HG02981 (cell line): Measurements from ENCODE around the gene DLX1.

Experiments
- ATAC-seq: cut with Tn5 transposase; IDR thresholded peaks from one replicate; pipeline ENCODE4 v1.9.1; 2021; ENCODE audit warnings: mild to moderate bottlenecking, moderate library complexity; ENCODE audit not compliant: unreplicated experiment

The DLX1 gene

GRCh38 chr2:172086241-172087206 is 1.2 kb downstream of the DLX1 start:
- no peak for ATAC-seq

GRCh38 chr2:172087207-172087779 is 2.0 kb downstream of the DLX1 start:
- no peak for ATAC-seq

- ATAC-seq: no peak
Observed at GRCh38 chr2:172087780-172088244, 2.5 kb downstream of the DLX1 start.

- no peak for ATAC-seq
Observed at GRCh38 chr2:172088245-172089004, 3.1 kb downstream of the DLX1 start.

GRCh38 chr2:172089005-172089504 is 3.7 kb downstream of the DLX1 start:
- ATAC-seq: no peak

- ATAC-seq: no peak
Observed at GRCh38 chr2:172089633-172090032, 4.3 kb downstream of the DLX1 start.

GRCh38 chr2:172090044-172090961 is 5.0 kb downstream of the DLX1 start:
- ATAC-seq: no peak

- ATAC-seq: no peak
Observed at GRCh38 chr2:172091000-172091641, 5.8 kb downstream of the DLX1 start.

- no peak for ATAC-seq
Observed at GRCh38 chr2:172091761-172092566, 6.7 kb downstream of the DLX1 start.

- ATAC-seq: no peak
Observed at GRCh38 chr2:172092716-172093415, 7.6 kb downstream of the DLX1 start.

GRCh38 chr2:172093416-172094293 is 8.3 kb downstream of the DLX1 start:
- no peak for ATAC-seq

- no peak for ATAC-seq
Observed at GRCh38 chr2:172094294-172095145, 9.2 kb downstream of the DLX1 start.

- ATAC-seq: no peak
Observed at GRCh38 chr2:172095146-172095904, 10.0 kb downstream of the DLX1 start.

GRCh38 chr2:172095905-172096625 is 10.8 kb downstream of the DLX1 start:
- no peak for ATAC-seq
